ENCODE data around the gene GAB4. TPM values are rescaled to one million over a fixed set of nuclear protein-coding genes. Genes with fewer than 3 reads are reported as not detected.

Gene GAB4
- total RNA-seq, 1 donor from 2014 or later: not detected

- TF ChIP-seq CTCF (IDR thresholded peaks at IDR 0.05; ENCODE audit: insufficient read depth, low read depth, low read length) (no peak), EZH2 (IDR thresholded peaks at IDR 0.05; ENCODE audit: insufficient read depth, low read length) (no peak)
These were observed 54.0 kb downstream of the GAB4 start for GRCh38 chr22:16954060-16954403.

GRCh38 chr22:16953206-16954059 lies 54.6 kb downstream of the GAB4 start:
- H3K4me3 ChIP-seq (ENCODE audit: insufficient read depth, low read depth, low read length): no peak overlapping the region
- FAIRE-seq (no peak), DNase-seq (ENCODE audit: low read depth) (no peak)
- H3K27me3 ChIP-seq (ENCODE audit: insufficient read depth, low read length): no peaks in the 10 kb centered on the region
- Mint-ChIP-seq H3K4me3 (ENCODE audit: unreplicated experiment) (no peak overlapping the region), H3K36me3 (ENCODE audit: low read depth, unreplicated experiment) (no peaks in the 10 kb centered on the region), H3K27me3 (ENCODE audit: low read depth, unreplicated experiment) (no peaks in the 10 kb centered on the region), H3K27ac (ENCODE audit: unreplicated experiment) (no peak overlapping the region), H3K9me3 (ENCODE audit: unreplicated experiment) (peaks cover 4% of the 10 kb centered on the region), H3K4me1 (ENCODE audit: low read depth, unreplicated experiment) (no peaks in the 10 kb centered on the region)
- no peak overlapping the region for H3K4me2 ChIP-seq (ENCODE audit: low read length)
- no peak overlapping the region for H2AFZ ChIP-seq (ENCODE audit: low read depth, low read length)
- peaks cover 6% of the 10 kb centered on the region for H3K9me3 ChIP-seq (ENCODE audit: insufficient read depth, low read depth, low read length)
- no peaks in the 10 kb centered on the region for H3K4me1 ChIP-seq (ENCODE audit: insufficient read depth, low read length)
- no peak for TF ChIP-seq EZH2 (IDR thresholded peaks at IDR 0.05; ENCODE audit: insufficient read depth, low read length)
- no peaks in the 10 kb centered on the region for H3K79me2 ChIP-seq (ENCODE audit: insufficient read depth, low read length)
- H3K9ac ChIP-seq (ENCODE audit: low read length): no peak overlapping the region
- no peaks in the 10 kb centered on the region for H3K36me3 ChIP-seq (ENCODE audit: insufficient read depth, low read length)
- no peaks in the 10 kb centered on the region for H4K20me1 ChIP-seq (ENCODE audit: insufficient read depth, low read length)
- H3K27ac ChIP-seq (ENCODE audit: low read depth, low read length): no peak overlapping the region

More at GRCh38 chr22:16954060-16954403, 54.0 kb downstream of the GAB4 start:
- H3K4me3 ChIP-seq (ENCODE audit: insufficient read depth, low read depth, low read length): no peak overlapping the region
- H3K4me1 Mint-ChIP-seq (ENCODE audit: low read depth, unreplicated experiment): no peaks in the 10 kb centered on the region
- H4K20me1 ChIP-seq (ENCODE audit: insufficient read depth, low read length): no peaks in the 10 kb centered on the region
- H3K27ac Mint-ChIP-seq (ENCODE audit: unreplicated experiment): no peak overlapping the region
- FAIRE-seq: no peak
- no peaks in the 10 kb centered on the region for H3K27me3 ChIP-seq (ENCODE audit: insufficient read depth, low read length)
- no peak overlapping the region for H2AFZ ChIP-seq (ENCODE audit: low read depth, low read length)
- H3K27me3 Mint-ChIP-seq (ENCODE audit: low read depth, unreplicated experiment): no peaks in the 10 kb centered on the region
- no peak overlapping the region for H3K9ac ChIP-seq (ENCODE audit: low read length)
- H3K79me2 ChIP-seq (ENCODE audit: insufficient read depth, low read length): no peaks in the 10 kb centered on the region
- no peak overlapping the region for H3K4me2 ChIP-seq (ENCODE audit: low read length)
- peaks cover 6% of the 10 kb centered on the region for H3K9me3 ChIP-seq (ENCODE audit: insufficient read depth, low read depth, low read length)
- no peaks in the 10 kb centered on the region for H3K4me1 ChIP-seq (ENCODE audit: insufficient read depth, low read length)
- no peak overlapping the region for H3K4me3 Mint-ChIP-seq (ENCODE audit: unreplicated experiment)
- no peaks in the 10 kb centered on the region for H3K36me3 ChIP-seq (ENCODE audit: insufficient read depth, low read length)
- no peak overlapping the region for H3K27ac ChIP-seq (ENCODE audit: low read depth, low read length)
- H3K36me3 Mint-ChIP-seq (ENCODE audit: low read depth, unreplicated experiment): no peaks in the 10 kb centered on the region
- peaks cover 5% of the 10 kb centered on the region for H3K9me3 Mint-ChIP-seq (ENCODE audit: unreplicated experiment)
- no peak for DNase-seq (ENCODE audit: low read depth)

- FAIRE-seq: no peak
- no peak overlapping the region for H3K4me2 ChIP-seq (ENCODE audit: low read length)
- no peaks in the 10 kb centered on the region for H3K27me3 ChIP-seq (ENCODE audit: insufficient read depth, low read length)
- H2AFZ ChIP-seq (ENCODE audit: low read depth, low read length): no peak overlapping the region
- no peaks in the 10 kb centered on the region for H3K27me3 Mint-ChIP-seq (ENCODE audit: low read depth, unreplicated experiment)
- H3K4me1 ChIP-seq (ENCODE audit: insufficient read depth, low read length): no peaks in the 10 kb centered on the region
- no peaks in the 10 kb centered on the region for H4K20me1 ChIP-seq (ENCODE audit: insufficient read depth, low read length)
- no peak for TF ChIP-seq CTCF (IDR thresholded peaks at IDR 0.05; ENCODE audit: insufficient read depth, low read depth, low read length)
- TF ChIP-seq EZH2 (IDR thresholded peaks at IDR 0.05; ENCODE audit: insufficient read depth, low read length): no peak
- H3K27ac Mint-ChIP-seq (ENCODE audit: unreplicated experiment): no peak overlapping the region
- DNase-seq (ENCODE audit: low read depth): no peak
- no peaks in the 10 kb centered on the region for H3K79me2 ChIP-seq (ENCODE audit: insufficient read depth, low read length)
- H3K9me3 Mint-ChIP-seq (ENCODE audit: unreplicated experiment): peaks cover 2% of the 10 kb centered on the region
- H3K9ac ChIP-seq (ENCODE audit: low read length): no peak overlapping the region
- no peak overlapping the region for H3K4me3 ChIP-seq (ENCODE audit: insufficient read depth, low read depth, low read length)
- H3K27ac ChIP-seq (ENCODE audit: low read depth, low read length): no peak overlapping the region
- H3K36me3 ChIP-seq (ENCODE audit: insufficient read depth, low read length): no peaks in the 10 kb centered on the region
- no peaks in the 10 kb centered on the region for H3K36me3 Mint-ChIP-seq (ENCODE audit: low read depth, unreplicated experiment)
- no peaks in the 10 kb centered on the region for H3K4me1 Mint-ChIP-seq (ENCODE audit: low read depth, unreplicated experiment)
- H3K4me3 Mint-ChIP-seq (ENCODE audit: unreplicated experiment): no peak overlapping the region
- H3K9me3 ChIP-seq (ENCODE audit: insufficient read depth, low read depth, low read length): no peaks in the 10 kb centered on the region
These were observed 58.5 kb downstream of the GAB4 start for GRCh38 chr22:16949561-16949960.

Measured in astrocyte (in vitro differentiated cells and primary cell).